Astrocyte (in vitro differentiated cells and primary cell): ENCODE measurements around the gene IQGAP2. TPM values are rescaled to one million over a fixed set of nuclear protein-coding genes. Genes with fewer than 3 reads are reported as not detected.

ENCODE experiments used
- DNase-seq: peaks from one replicate; pipeline ENCODE4 v3.0.0-alpha.2; 2010; ENCODE audit warnings: low read depth
- FAIRE-seq: peaks from 2 replicates; lab custom pipeline; 2011; peaks lifted over from hg19 to GRCh38; lab: Jason Lieb, UNC
- H2AFZ ChIP-seq: 2 replicates; pipeline ENCODE4 v1.6.0; 2012; ENCODE audit warnings: low read depth, low read length, inconsistent platforms
- H3K27ac ChIP-seq: 2 replicates; pipeline ENCODE4 v1.5.1; 2011; ENCODE audit warnings: low read depth, low read length, inconsistent platforms
- H3K27me3 ChIP-seq: 2 replicates; pipeline ENCODE4 v1.6.0; 2011; ENCODE audit warnings: low read length, inconsistent platforms; ENCODE audit not compliant: insufficient read depth
- H3K36me3 ChIP-seq: 2 replicates; pipeline ENCODE4 v1.5.1; 2011; ENCODE audit warnings: low read length, inconsistent platforms; ENCODE audit not compliant: insufficient read depth
- H3K4me1 ChIP-seq: 2 replicates; pipeline ENCODE4 v1.5.1; 2011; ENCODE audit warnings: low read length, inconsistent platforms; ENCODE audit not compliant: insufficient read depth
- H3K4me2 ChIP-seq: 2 replicates; pipeline ENCODE4 v1.6.0; 2012; ENCODE audit warnings: low read length, inconsistent platforms
- H3K4me3 ChIP-seq: 2 replicates; pipeline ENCODE4 v1.5.1; 2011; ENCODE audit warnings: low read depth, mild to moderate bottlenecking, low read length, inconsistent platforms; ENCODE audit not compliant: insufficient read depth
- H3K79me2 ChIP-seq: 2 replicates; pipeline ENCODE4 v1.6.0; 2012; ENCODE audit warnings: mild to moderate bottlenecking, low read length, inconsistent platforms; ENCODE audit not compliant: insufficient read depth
- H3K9ac ChIP-seq: 2 replicates; pipeline ENCODE4 v1.6.0; 2012; ENCODE audit warnings: mild to moderate bottlenecking, low read length, inconsistent platforms
- H3K9me3 ChIP-seq: 2 replicates; pipeline ENCODE4 v1.5.1; 2012; ENCODE audit warnings: low read depth, mild to moderate bottlenecking, low read length, inconsistent platforms; ENCODE audit not compliant: insufficient read depth
- H4K20me1 ChIP-seq: 2 replicates; pipeline ENCODE4 v1.6.0; 2012; ENCODE audit warnings: low read length, inconsistent platforms; ENCODE audit not compliant: insufficient read depth
- H3K27ac Mint-ChIP-seq: one replicate; pipeline ENCODE4 v1.8.0; 2021; ENCODE audit warnings: mild to moderate bottlenecking, mixed read lengths; ENCODE audit not compliant: unreplicated experiment
- H3K27me3 Mint-ChIP-seq: one replicate; pipeline ENCODE4 v1.8.0; 2021; ENCODE audit warnings: low read depth, mixed read lengths; ENCODE audit not compliant: unreplicated experiment
- H3K36me3 Mint-ChIP-seq: one replicate; pipeline ENCODE4 v1.8.0; 2021; ENCODE audit warnings: low read depth, mixed read lengths; ENCODE audit not compliant: unreplicated experiment
- H3K4me1 Mint-ChIP-seq: one replicate; pipeline ENCODE4 v1.8.0; 2021; ENCODE audit warnings: low read depth, mixed read lengths; ENCODE audit not compliant: unreplicated experiment
- H3K4me3 Mint-ChIP-seq: one replicate; pipeline ENCODE4 v1.8.0; 2021; ENCODE audit warnings: mild to moderate bottlenecking, moderate library complexity, mixed read lengths; ENCODE audit not compliant: unreplicated experiment
- H3K9me3 Mint-ChIP-seq: one replicate; pipeline ENCODE4 v1.8.0; 2021; ENCODE audit warnings: mild to moderate bottlenecking, mixed read lengths; ENCODE audit not compliant: unreplicated experiment
- EZH2 ChIP-seq: IDR thresholded peaks from 2 replicates; pipeline ENCODE4 v1.6.1; 2012; ENCODE audit warnings: mild to moderate bottlenecking, low read length, inconsistent platforms; ENCODE audit not compliant: insufficient read depth
- total RNA-seq: library from RNA; stranded (reverse); gene quantifications from 2 replicates; pipeline ENCODE4 v1.2.1, GENCODE V29; 2021
- TF ChIP-seq, protein P1 (sequence below): IDR thresholded peaks from 2 replicates; pipeline ENCODE4 v1.5.1; 2011; ENCODE audit warnings: low read depth, mild to moderate bottlenecking, inconsistent platforms, low read length, moderate library complexity; ENCODE audit not compliant: insufficient read depth

IQGAP2 gene
- total RNA-seq, 1 donor from 2014 or later, result 2.9 TPM

DNA sequence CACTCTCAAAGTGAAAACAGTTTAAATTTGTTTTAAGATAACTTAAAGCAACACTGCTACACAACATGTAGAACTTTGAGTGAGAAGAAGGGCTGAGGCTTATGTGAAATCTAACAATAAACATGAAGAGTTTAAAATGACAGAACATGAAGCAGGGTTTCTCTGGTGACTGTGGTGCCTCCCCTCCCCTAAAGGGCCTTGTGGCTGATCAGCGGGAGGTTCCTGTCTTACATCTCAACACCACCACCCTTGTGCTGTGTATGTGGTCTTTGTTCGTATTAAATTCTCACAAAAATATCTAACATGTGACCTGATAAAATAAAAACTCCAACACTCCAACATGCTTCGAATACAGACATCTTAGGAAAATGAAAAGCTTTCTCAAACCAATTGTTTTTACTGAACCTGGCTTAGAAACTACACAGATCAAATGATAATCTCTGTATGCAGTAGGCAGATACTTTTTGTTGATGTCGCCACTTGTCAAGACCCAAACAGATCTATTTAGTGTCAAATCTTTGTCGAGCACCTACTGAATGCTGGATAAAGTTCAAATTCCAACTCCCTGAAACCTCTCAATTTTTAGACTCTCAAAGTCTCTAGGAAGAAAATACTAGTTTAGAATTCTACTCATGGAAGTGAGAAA is 9.9 kb upstream of the IQGAP2 start:
- H3K9me3 ChIP-seq, result no peaks in the 10 kb centered on the region
- H3K4me1 Mint-ChIP-seq, result peaks cover 10% of the 10 kb centered on the region
- H3K36me3 ChIP-seq, result no peaks in the 10 kb centered on the region
- H3K27me3 ChIP-seq, result no peaks in the 10 kb centered on the region
- H3K4me2 ChIP-seq, result no peak overlapping the region
- no peak overlapping the region for H3K4me3 ChIP-seq
- no peaks in the 10 kb centered on the region for H4K20me1 ChIP-seq
- H3K27ac ChIP-seq, result no peak overlapping the region
- no peak overlapping the region for H2AFZ ChIP-seq
- no peak overlapping the region for H3K27ac Mint-ChIP-seq
- H3K79me2 ChIP-seq, result no peaks in the 10 kb centered on the region
- TF ChIP-seq EZH2, result no peak
- TF ChIP-seq, protein P1, sequence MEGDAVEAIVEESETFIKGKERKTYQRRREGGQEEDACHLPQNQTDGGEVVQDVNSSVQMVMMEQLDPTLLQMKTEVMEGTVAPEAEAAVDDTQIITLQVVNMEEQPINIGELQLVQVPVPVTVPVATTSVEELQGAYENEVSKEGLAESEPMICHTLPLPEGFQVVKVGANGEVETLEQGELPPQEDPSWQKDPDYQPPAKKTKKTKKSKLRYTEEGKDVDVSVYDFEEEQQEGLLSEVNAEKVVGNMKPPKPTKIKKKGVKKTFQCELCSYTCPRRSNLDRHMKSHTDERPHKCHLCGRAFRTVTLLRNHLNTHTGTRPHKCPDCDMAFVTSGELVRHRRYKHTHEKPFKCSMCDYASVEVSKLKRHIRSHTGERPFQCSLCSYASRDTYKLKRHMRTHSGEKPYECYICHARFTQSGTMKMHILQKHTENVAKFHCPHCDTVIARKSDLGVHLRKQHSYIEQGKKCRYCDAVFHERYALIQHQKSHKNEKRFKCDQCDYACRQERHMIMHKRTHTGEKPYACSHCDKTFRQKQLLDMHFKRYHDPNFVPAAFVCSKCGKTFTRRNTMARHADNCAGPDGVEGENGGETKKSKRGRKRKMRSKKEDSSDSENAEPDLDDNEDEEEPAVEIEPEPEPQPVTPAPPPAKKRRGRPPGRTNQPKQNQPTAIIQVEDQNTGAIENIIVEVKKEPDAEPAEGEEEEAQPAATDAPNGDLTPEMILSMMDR, result no peak
- H3K27me3 Mint-ChIP-seq, result no peaks in the 10 kb centered on the region
- DNase-seq (no peak), FAIRE-seq (no peak)
- H3K4me3 Mint-ChIP-seq, result no peak overlapping the region
- no peaks in the 10 kb centered on the region for H3K9me3 Mint-ChIP-seq
- no peak overlapping the region for H3K9ac ChIP-seq
- H3K4me1 ChIP-seq, result no peaks in the 10 kb centered on the region
- no peaks in the 10 kb centered on the region for H3K36me3 Mint-ChIP-seq

DNA sequence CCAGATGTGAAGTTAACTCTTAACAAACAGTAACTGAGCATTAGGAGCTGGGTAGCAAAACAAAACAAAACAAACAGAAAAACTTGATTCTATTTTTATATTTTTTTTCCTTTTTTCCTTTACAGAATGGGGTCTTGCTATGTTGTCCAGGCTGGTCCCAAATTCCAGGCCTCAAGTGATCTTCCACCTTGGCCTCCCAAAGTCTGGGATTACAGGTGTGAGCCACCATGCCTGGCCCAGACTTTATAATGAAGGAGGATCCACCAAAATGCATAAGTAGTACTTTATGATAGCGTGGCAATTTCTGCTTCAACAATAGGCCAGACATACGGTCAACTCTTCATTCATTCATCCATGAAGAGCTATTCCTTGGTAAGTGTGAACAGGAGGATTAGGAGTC is 5.9 kb upstream of the IQGAP2 start:
- Mint-ChIP-seq H3K36me3 (no peaks in the 10 kb centered on the region), H3K4me3 (no peak overlapping the region), H3K9me3 (no peaks in the 10 kb centered on the region), H3K27ac (no peak overlapping the region), H3K27me3 (peaks cover 2% of the 10 kb centered on the region), H3K4me1 (peaks cover 7% of the 10 kb centered on the region)
- DNase-seq (no peak), FAIRE-seq (no peak)
- no peaks in the 10 kb centered on the region for H4K20me1 ChIP-seq
- H3K4me2 ChIP-seq, result no peak overlapping the region
- no peak overlapping the region for H3K4me3 ChIP-seq
- no peak overlapping the region for H3K27ac ChIP-seq
- TF ChIP-seq, protein P1, result no peak
- no peak for TF ChIP-seq EZH2
- no peak overlapping the region for H2AFZ ChIP-seq
- no peak overlapping the region for H3K9ac ChIP-seq
- H3K9me3 ChIP-seq, result no peaks in the 10 kb centered on the region
- H3K27me3 ChIP-seq, result peaks cover 19% of the 10 kb centered on the region
- H3K36me3 ChIP-seq, result no peaks in the 10 kb centered on the region
- H3K4me1 ChIP-seq, result peaks cover under 1% of the 10 kb centered on the region
- H3K79me2 ChIP-seq, result no peaks in the 10 kb centered on the region

DNA sequence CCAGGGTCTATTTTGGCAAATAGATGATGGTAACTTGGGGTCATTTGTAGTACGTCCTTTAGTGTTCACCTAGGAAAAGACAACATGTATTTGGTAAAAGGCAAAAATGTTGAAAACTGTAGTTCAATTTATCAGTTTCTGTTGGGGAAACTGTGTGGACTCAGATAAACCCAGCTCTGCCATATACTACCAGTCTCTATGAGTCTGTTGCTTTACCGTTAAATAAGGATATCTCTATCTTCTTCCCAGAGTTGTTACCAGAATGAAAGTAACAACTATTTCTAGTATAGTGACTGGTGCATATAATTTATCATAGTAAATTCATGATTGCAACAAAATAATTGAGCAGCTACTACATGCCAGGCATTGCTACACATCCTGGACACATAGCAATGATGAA is 3.8 kb upstream of the IQGAP2 start:
- no peak for FAIRE-seq
- H3K27ac Mint-ChIP-seq, result no peak overlapping the region

More for the DNA sequence above, 3.8 kb upstream of the IQGAP2 start:
- Histone ChIP-seq H4K20me1 (no peaks in the 10 kb centered on the region), H3K27ac (no peak overlapping the region), H3K9ac (no peak overlapping the region), H3K36me3 (no peaks in the 10 kb centered on the region), H3K9me3 (no peaks in the 10 kb centered on the region), H3K79me2 (no peaks in the 10 kb centered on the region), H3K4me1 (peaks cover 2% of the 10 kb centered on the region), H3K4me3 (no peak overlapping the region), H2AFZ (no peak overlapping the region), H3K27me3 (peaks cover 22% of the 10 kb centered on the region), H3K4me2 (no peak overlapping the region)
- Mint-ChIP-seq H3K4me1 (peaks cover 3% of the 10 kb centered on the region), H3K36me3 (no peaks in the 10 kb centered on the region), H3K27me3 (peaks cover 3% of the 10 kb centered on the region), H3K9me3 (no peaks in the 10 kb centered on the region), H3K4me3 (no peak overlapping the region)
- no peak for DNase-seq
- TF ChIP-seq EZH2, result no peak
- TF ChIP-seq, protein P1, result no peak
